Measurements from ENCODE around the gene FREM3.
"Not testable (repeated sequence)": the region's sequence is repeated elsewhere in the genome, so short reads cannot be mapped to it uniquely, and the experiment has no call there.

Gene FREM3

GRCh38 chr4:143564472-143564871 is 136.0 kb downstream of the FREM3 start:
- no peak for DNase-seq

GRCh38 chr4:143559757-143560147 is 140.7 kb downstream of the FREM3 start:
- no peak for DNase-seq

GRCh38 chr4:143558823-143559756 is 141.4 kb downstream of the FREM3 start:
- DNase-seq = peak; percentile 79

DNA sequence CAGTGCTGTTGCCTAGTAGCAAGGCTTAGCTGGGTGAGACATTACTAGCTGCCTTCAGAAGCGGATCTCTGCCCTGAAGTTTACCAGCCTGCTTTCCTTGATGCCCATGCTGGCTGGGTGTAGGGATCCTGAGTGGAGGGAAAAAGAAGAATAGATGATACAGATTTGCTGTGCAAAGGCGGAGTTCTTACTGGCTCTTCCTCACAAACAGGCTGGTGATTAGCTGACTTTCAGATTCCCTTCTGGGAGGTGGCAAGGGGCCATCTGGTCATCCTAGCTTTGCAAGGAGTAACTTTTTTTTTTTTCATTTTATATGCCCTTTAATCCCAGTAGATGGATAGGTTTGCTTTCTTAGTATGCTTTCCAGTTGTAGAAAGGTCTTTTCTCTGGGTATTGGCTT is 142.2 kb downstream of the FREM3 start:
- DNase-seq = no peak

- DNase-seq = no peak
Measured at GRCh38 chr4:143555676-143556075, 144.8 kb downstream of the FREM3 start.

- DNase-seq = no peak
Measured at GRCh38 chr4:143554728-143555597, 145.5 kb downstream of the FREM3 start.

- no peak for DNase-seq
Measured at GRCh38 chr4:143549928-143550327, 150.5 kb downstream of the FREM3 start.

- no peak for DNase-seq
Measured at GRCh38 chr4:143539670-143540023, 160.8 kb downstream of the FREM3 start.

GRCh38 chr4:143538979-143539669 is 161.4 kb downstream of the FREM3 start:
- no peak for DNase-seq

- no peak for DNase-seq
Measured at GRCh38 chr4:143531788-143532491, 168.5 kb downstream of the FREM3 start.

- no peak for DNase-seq
Measured at GRCh38 chr4:143531380-143531779, 169.1 kb downstream of the FREM3 start.

- not testable (repeated sequence) for DNase-seq
Measured at GRCh38 chr4:143528046-143528445, 172.4 kb downstream of the FREM3 start.

Data from left hindlimb (tissue), 1 donor.